Measurements from ENCODE around the gene TBC1D28.
"Not testable (repeated sequence)": the region's sequence is repeated elsewhere in the genome, so short reads cannot be mapped to it uniquely, and the experiment has no call there.

DNA sequence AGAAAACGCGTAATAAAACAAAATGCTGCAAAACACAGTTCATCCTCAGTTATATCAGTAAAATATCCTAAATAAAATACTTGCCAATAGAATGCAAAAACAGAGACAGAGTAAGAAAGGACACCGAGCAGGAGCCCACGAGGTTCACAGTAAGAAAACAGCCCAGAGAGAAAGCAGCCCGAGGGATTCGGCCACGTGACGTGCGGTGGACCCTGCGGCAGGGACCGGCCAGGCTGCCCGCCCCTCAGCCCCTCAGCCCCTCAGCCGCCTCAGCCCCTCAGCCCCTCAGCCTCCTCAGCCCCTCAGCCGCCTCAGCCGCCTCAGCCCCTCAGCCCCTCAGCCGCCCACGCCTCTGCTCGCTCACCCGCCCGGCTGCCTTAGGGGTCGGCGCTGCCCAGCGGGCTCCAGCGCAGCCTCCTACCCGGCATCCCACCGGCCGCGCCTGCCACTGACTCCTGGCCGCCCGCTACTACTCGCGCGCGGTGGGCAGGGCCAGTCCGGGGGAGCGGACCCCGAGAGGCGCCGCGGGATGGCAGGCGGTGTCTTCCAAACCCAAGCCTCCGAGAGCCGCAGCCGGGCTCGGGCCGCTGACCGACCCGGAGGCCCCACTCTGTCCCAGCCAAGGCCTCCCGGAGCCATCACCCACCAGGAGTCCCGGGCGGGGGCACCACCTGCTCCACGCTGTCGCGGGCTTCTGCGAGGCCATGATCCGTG lies 9.5 kb downstream of the TBC1D28 start:
- TF ChIP-seq, protein P1, sequence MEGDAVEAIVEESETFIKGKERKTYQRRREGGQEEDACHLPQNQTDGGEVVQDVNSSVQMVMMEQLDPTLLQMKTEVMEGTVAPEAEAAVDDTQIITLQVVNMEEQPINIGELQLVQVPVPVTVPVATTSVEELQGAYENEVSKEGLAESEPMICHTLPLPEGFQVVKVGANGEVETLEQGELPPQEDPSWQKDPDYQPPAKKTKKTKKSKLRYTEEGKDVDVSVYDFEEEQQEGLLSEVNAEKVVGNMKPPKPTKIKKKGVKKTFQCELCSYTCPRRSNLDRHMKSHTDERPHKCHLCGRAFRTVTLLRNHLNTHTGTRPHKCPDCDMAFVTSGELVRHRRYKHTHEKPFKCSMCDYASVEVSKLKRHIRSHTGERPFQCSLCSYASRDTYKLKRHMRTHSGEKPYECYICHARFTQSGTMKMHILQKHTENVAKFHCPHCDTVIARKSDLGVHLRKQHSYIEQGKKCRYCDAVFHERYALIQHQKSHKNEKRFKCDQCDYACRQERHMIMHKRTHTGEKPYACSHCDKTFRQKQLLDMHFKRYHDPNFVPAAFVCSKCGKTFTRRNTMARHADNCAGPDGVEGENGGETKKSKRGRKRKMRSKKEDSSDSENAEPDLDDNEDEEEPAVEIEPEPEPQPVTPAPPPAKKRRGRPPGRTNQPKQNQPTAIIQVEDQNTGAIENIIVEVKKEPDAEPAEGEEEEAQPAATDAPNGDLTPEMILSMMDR (IDR thresholded peaks at IDR 0.05), result not testable (repeated sequence)
- TF ChIP-seq POLR2A (IDR thresholded peaks at IDR 0.05), result not testable (repeated sequence)
